ENCODE data around the gene MYLK. TPM values are rescaled to one million over a fixed set of nuclear protein-coding genes. Genes with fewer than 3 reads are reported as not detected.
"Not testable (repeated sequence)": the region's sequence is repeated elsewhere in the genome, so short reads cannot be mapped to it uniquely, and the experiment has no call there.

The MYLK gene
- total and polyA plus RNA-seq, 4 donors, result 17.0 to 47.7 (median 31.1) TPM

DNA sequence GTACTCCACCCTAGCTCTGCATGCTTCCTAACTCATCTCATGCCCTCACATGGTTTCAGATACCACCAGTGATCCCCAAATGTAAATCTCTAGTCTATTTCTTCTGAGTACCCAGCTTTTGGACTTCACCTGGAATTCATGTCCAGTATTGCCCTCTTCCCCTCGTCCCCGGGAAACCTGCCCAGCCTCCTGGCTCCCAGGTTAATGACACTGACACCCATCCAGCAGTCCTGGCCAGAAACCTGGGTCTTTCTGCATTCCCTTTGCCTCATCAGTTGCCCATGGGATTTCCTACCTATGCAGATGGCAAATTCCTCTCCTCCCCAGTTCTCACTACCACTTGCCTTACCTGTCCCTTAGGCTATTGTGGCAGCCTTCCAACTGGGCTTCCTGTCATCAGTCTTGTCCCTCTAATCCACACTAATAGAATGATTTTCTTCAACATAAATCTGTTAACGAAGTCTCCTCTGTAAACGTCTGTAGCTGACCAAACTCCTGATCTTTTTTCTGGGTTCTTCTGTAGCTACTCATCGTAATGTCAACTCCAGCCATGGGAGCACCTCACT lies 15.3 kb upstream of the MYLK start:
- Histone ChIP-seq H3K4me1 (ENCODE audit: control insufficient read depth, insufficient read depth, low read length) (no peaks in the 10 kb centered on the region), H3K9me3 (ENCODE audit: control insufficient read depth, insufficient read depth, low read length) (no peaks in the 10 kb centered on the region), H3K27ac (ENCODE audit: low read depth, low read length) (no peak overlapping the region), H3K36me3 (ENCODE audit: control insufficient read depth, insufficient read depth, low read length) (no peaks in the 10 kb centered on the region), H3K4me3 (ENCODE audit: low read depth, low read length) (no peak overlapping the region), H3K27me3 (ENCODE audit: control insufficient read depth, insufficient read depth, low read length) (no peaks in the 10 kb centered on the region)
- no peak for DNase-seq (ENCODE audit: low read depth in 4 of 6, low spot score in 6 of 6)
- WGBS (ENCODE audit: insufficient coverage), result 91% methylated on average over 5 of the region's 5 CpGs

DNA sequence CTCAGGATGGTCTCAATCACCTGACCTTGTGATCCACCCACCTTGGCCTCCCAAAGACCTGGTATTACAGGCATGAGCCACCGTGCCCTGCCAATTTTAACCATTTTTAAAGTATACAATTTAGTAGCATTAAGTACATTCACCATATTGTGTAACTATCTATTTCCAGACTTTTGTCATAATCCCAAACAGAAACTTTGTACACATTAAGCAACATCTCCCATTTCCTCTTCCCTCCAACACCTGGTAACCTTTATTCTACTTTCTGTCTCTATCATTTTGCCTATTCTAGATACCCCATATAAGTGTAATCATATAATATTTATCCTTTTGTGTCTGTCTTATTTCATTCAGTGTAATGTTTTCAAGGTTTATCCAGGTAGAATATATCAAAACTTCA lies 8.9 kb upstream of the MYLK start:
- H3K4me1 ChIP-seq (ENCODE audit: control insufficient read depth, insufficient read depth, low read length), result no peaks in the 10 kb centered on the region
- DNase-seq (ENCODE audit: low read depth in 4 of 6, low spot score in 6 of 6), result no peak
- H3K9me3 ChIP-seq (ENCODE audit: control insufficient read depth, insufficient read depth, low read length), result peaks cover 7% of the 10 kb centered on the region
- no peaks in the 10 kb centered on the region for H3K36me3 ChIP-seq (ENCODE audit: control insufficient read depth, insufficient read depth, low read length)
- no CpG with 5 or more reads among the region's 1 CpG for WGBS (ENCODE audit: insufficient coverage)
- no peak overlapping the region for H3K4me3 ChIP-seq (ENCODE audit: low read depth, low read length)
- H3K27me3 ChIP-seq (ENCODE audit: control insufficient read depth, insufficient read depth, low read length), result no peaks in the 10 kb centered on the region
- no peak overlapping the region for H3K27ac ChIP-seq (ENCODE audit: low read depth, low read length)

DNA sequence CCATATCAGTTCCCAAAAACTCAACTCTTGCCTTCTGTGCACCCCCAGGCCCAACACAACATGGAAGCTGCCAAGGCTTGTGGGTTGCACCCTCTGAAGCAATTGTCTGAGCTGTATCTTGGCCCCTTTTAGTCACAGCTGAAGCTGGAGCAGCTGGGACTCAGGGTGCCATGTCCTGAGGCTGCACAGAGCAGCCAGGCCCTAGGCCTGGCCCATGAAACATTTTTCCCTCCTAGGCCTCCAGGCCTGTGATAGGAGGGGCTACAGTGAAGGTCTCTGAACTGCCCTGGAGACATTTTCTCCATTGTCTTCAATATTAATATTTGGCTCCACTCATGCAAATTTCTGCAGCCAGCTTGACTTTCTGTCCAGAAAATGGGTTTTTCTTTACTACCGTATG lies 8.1 kb upstream of the MYLK start:
- H3K27ac ChIP-seq (ENCODE audit: low read depth, low read length), result no peak overlapping the region
- H3K9me3 ChIP-seq (ENCODE audit: control insufficient read depth, insufficient read depth, low read length), result peaks cover 7% of the 10 kb centered on the region

DNA sequence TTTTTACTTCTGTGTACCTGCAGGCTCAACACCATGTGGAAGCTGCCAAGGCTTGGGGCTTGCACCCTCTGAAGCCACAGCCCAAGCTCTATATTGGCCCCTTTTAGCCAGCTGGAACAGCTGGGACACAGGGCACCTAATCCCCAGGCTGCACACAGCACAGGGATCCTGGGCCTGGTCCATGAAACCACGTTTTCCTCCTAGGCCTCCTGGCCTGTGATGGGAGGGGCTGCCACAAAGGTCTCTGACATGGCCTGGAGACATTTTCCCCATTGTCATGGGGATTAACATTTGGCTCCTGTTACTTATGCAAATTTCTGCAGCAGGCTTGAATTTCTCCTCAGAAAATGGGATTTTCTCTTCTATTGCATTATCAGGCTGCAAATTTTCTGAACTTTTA lies 6.9 kb upstream of the MYLK start:
- H3K36me3 ChIP-seq (ENCODE audit: control insufficient read depth, insufficient read depth, low read length); DNase-seq (ENCODE audit: low read depth in 4 of 6, low spot score in 6 of 6); H3K27me3 ChIP-seq (ENCODE audit: control insufficient read depth, insufficient read depth, low read length); H3K27ac ChIP-seq (ENCODE audit: low read depth, low read length); H3K4me1 ChIP-seq (ENCODE audit: control insufficient read depth, insufficient read depth, low read length); H3K4me3 ChIP-seq (ENCODE audit: low read depth, low read length); H3K9me3 ChIP-seq (ENCODE audit: control insufficient read depth, insufficient read depth, low read length): not testable (repeated sequence)
- WGBS (ENCODE audit: insufficient coverage), result 56% methylated on average over 1 of the region's 1 CpG

More for the DNA sequence above, 8.1 kb upstream of the MYLK start:
- Histone ChIP-seq H3K4me1 (ENCODE audit: control insufficient read depth, insufficient read depth, low read length) (no peaks in the 10 kb centered on the region), H3K4me3 (ENCODE audit: low read depth, low read length) (no peak overlapping the region), H3K36me3 (ENCODE audit: control insufficient read depth, insufficient read depth, low read length) (no peaks in the 10 kb centered on the region), H3K27me3 (ENCODE audit: control insufficient read depth, insufficient read depth, low read length) (no peaks in the 10 kb centered on the region)
- WGBS (ENCODE audit: insufficient coverage), result 0% methylated on average over 1 of the region's 1 CpG
- DNase-seq (ENCODE audit: low read depth in 4 of 6, low spot score in 6 of 6), result no peak

DNA sequence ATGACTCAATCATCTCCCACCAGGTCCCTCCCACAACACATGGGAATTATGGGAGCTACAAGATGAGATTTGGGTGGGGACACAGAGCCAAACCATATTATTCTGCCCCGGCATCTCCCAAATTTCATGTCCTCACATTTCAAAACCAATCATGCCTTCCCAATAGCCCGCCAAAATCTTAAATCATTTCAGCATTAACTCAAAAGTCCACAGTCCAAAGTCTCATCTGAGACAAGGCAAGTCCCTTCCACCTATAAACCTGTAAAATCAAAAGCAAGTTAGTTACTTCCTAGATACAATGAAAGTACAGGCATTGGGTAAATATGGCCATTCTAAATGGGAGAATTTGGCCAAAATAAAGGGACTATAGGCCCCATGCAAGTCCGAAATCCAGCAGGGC lies 6.0 kb upstream of the MYLK start:
- not testable (repeated sequence) for H3K4me1 ChIP-seq (ENCODE audit: control insufficient read depth, insufficient read depth, low read length); H3K36me3 ChIP-seq (ENCODE audit: control insufficient read depth, insufficient read depth, low read length); H3K27ac ChIP-seq (ENCODE audit: low read depth, low read length); H3K27me3 ChIP-seq (ENCODE audit: control insufficient read depth, insufficient read depth, low read length); DNase-seq (ENCODE audit: low read depth in 4 of 6, low spot score in 6 of 6); H3K4me3 ChIP-seq (ENCODE audit: low read depth, low read length); H3K9me3 ChIP-seq (ENCODE audit: control insufficient read depth, insufficient read depth, low read length)
- WGBS (ENCODE audit: insufficient coverage), result 100% methylated on average over 2 of the region's 3 CpGs

- Histone ChIP-seq H3K27me3 (ENCODE audit: control insufficient read depth, insufficient read depth, low read length) (peaks cover 12% of the 10 kb centered on the region), H3K4me3 (ENCODE audit: low read depth, low read length) (no peak overlapping the region), H3K27ac (ENCODE audit: low read depth, low read length) (no peak overlapping the region), H3K36me3 (ENCODE audit: control insufficient read depth, insufficient read depth, low read length) (no peaks in the 10 kb centered on the region), H3K4me1 (ENCODE audit: control insufficient read depth, insufficient read depth, low read length) (peaks cover 11% of the 10 kb centered on the region), H3K9me3 (ENCODE audit: control insufficient read depth, insufficient read depth, low read length) (no peaks in the 10 kb centered on the region)
- no peak for DNase-seq (ENCODE audit: low read depth in 4 of 6, low spot score in 6 of 6)
Measured at GRCh38 chr3:123884993-123885392, 861 bp upstream of the MYLK start.

- Histone ChIP-seq H3K36me3 (ENCODE audit: control insufficient read depth, insufficient read depth, low read length) (no peaks in the 10 kb centered on the region), H3K9me3 (ENCODE audit: control insufficient read depth, insufficient read depth, low read length) (no peaks in the 10 kb centered on the region), H3K4me3 (ENCODE audit: low read depth, low read length) (peak overlapping the region; percentile 40), H3K27ac (ENCODE audit: low read depth, low read length) (no peak overlapping the region), H3K4me1 (ENCODE audit: control insufficient read depth, insufficient read depth, low read length) (peaks cover 11% of the 10 kb centered on the region), H3K27me3 (ENCODE audit: control insufficient read depth, insufficient read depth, low read length) (peaks cover 12% of the 10 kb centered on the region)
- DNase-seq (ENCODE audit: low read depth in 4 of 6, low spot score in 6 of 6), result peak in 1 of 6 donors; percentile 14
- WGBS (ENCODE audit: insufficient coverage), result 4% methylated on average over 24 of the region's 29 CpGs
Measured at GRCh38 chr3:123883701-123884202, 380 bp downstream of the MYLK start.

DNA sequence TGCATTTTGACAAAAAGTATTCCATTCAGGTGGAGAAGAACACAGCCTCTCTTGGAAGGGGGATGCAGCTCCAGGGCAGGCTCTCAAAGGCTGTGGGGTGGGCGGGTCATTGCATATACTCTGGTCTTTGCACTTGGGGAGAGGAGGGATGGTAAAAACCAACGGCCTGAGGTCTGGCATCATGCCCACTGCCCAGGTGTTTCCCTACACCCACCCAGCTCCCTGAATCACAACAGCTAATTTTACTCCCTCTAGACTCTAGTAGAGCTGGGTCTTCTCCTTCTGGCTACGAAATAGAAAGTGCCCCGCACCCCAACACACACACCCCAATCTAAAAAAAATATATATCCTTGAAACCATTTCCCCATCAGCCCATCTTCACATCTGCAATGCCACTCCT lies 1.0 kb downstream of the MYLK start:
- WGBS (ENCODE audit: insufficient coverage), result no CpG with 5 or more reads among the region's 4 CpGs
- Histone ChIP-seq H3K4me3 (ENCODE audit: low read depth, low read length) (no peak overlapping the region), H3K9me3 (ENCODE audit: control insufficient read depth, insufficient read depth, low read length) (no peaks in the 10 kb centered on the region), H3K4me1 (ENCODE audit: control insufficient read depth, insufficient read depth, low read length) (peaks cover 11% of the 10 kb centered on the region), H3K27ac (ENCODE audit: low read depth, low read length) (no peak overlapping the region), H3K27me3 (ENCODE audit: control insufficient read depth, insufficient read depth, low read length) (peaks cover 12% of the 10 kb centered on the region), H3K36me3 (ENCODE audit: control insufficient read depth, insufficient read depth, low read length) (no peaks in the 10 kb centered on the region)
- no peak for DNase-seq (ENCODE audit: low read depth in 4 of 6, low spot score in 6 of 6)

GRCh38 chr3:123881771-123882170 lies 2.4 kb downstream of the MYLK start:
- DNase-seq (ENCODE audit: low read depth in 4 of 6, low spot score in 6 of 6), result no peak
- WGBS (ENCODE audit: insufficient coverage), result 100% methylated on average over 2 of the region's 2 CpGs
- Histone ChIP-seq H3K36me3 (ENCODE audit: control insufficient read depth, insufficient read depth, low read length) (no peaks in the 10 kb centered on the region), H3K4me1 (ENCODE audit: control insufficient read depth, insufficient read depth, low read length) (peaks cover 11% of the 10 kb centered on the region), H3K9me3 (ENCODE audit: control insufficient read depth, insufficient read depth, low read length) (no peaks in the 10 kb centered on the region), H3K4me3 (ENCODE audit: low read depth, low read length) (no peak overlapping the region), H3K27me3 (ENCODE audit: control insufficient read depth, insufficient read depth, low read length) (peaks cover 12% of the 10 kb centered on the region), H3K27ac (ENCODE audit: low read depth, low read length) (no peak overlapping the region)

- Histone ChIP-seq H3K27me3 (ENCODE audit: control insufficient read depth, insufficient read depth, low read length) (peaks cover 11% of the 10 kb centered on the region), H3K27ac (ENCODE audit: low read depth, low read length) (no peak overlapping the region), H3K9me3 (ENCODE audit: control insufficient read depth, insufficient read depth, low read length) (no peaks in the 10 kb centered on the region), H3K36me3 (ENCODE audit: control insufficient read depth, insufficient read depth, low read length) (no peaks in the 10 kb centered on the region), H3K4me3 (ENCODE audit: low read depth, low read length) (no peak overlapping the region), H3K4me1 (ENCODE audit: control insufficient read depth, insufficient read depth, low read length) (peaks cover 11% of the 10 kb centered on the region)
- peak in 2 of 6 donors; percentile 10 to 16 for DNase-seq (ENCODE audit: low read depth in 4 of 6, low spot score in 6 of 6)
- 79% methylated on average over 5 of the region's 6 CpGs for WGBS (ENCODE audit: insufficient coverage)
Measured at GRCh38 chr3:123880998-123881561, 3.1 kb downstream of the MYLK start.

Measured in spinal cord (tissue), 10 donors.